Stimulated activated CD4-positive, alpha-beta T cell treated with anti-CD3 and anti-CD28 coated beads, TNF-alpha, amount 100 ng/mL, for 48 hours (primary cell): ENCODE measurements around the gene IRF4.
"Not testable (repeated sequence)": the region's sequence is repeated elsewhere in the genome, so short reads cannot be mapped to it uniquely, and the experiment has no call there.

Source experiments
- DNase-seq, 3 donors: peaks; one replicate each; pipeline ENCODE4 v3.0.0-alpha.2; 2020; ENCODE audit warnings: low read depth in 3 of 3

The IRF4 gene

GRCh38 chr6:421211-421610 is 29.7 kb downstream of the IRF4 start:
- DNase-seq = no peak

- peak in 1 of 3 donors; percentile 70 for DNase-seq
Measured at GRCh38 chr6:422433-423054, 31.0 kb downstream of the IRF4 start.

GRCh38 chr6:423055-423798 is 31.7 kb downstream of the IRF4 start:
- DNase-seq = no peak

GRCh38 chr6:423799-424345 is 32.3 kb downstream of the IRF4 start:
- DNase-seq = no peak

- no peak for DNase-seq
Measured at GRCh38 chr6:424741-425417, 33.3 kb downstream of the IRF4 start.

GRCh38 chr6:425418-425788 is 33.9 kb downstream of the IRF4 start:
- DNase-seq = not testable (repeated sequence)

GRCh38 chr6:426198-426738 is 34.7 kb downstream of the IRF4 start:
- DNase-seq = not testable (repeated sequence)

- no peak for DNase-seq
Measured at GRCh38 chr6:428047-428603, 36.6 kb downstream of the IRF4 start.

- DNase-seq = no peak
Measured at GRCh38 chr6:429515-430121, 38.1 kb downstream of the IRF4 start.

GRCh38 chr6:431504-431903 is 40.0 kb downstream of the IRF4 start:
- DNase-seq = no peak

GRCh38 chr6:431986-432385 is 40.4 kb downstream of the IRF4 start:
- peak in 2 of 3 donors; percentile 45 to 71 for DNase-seq

- DNase-seq = no peak
Measured at GRCh38 chr6:434051-434705, 42.6 kb downstream of the IRF4 start.

- no peak for DNase-seq
Measured at GRCh38 chr6:435441-436307, 44.1 kb downstream of the IRF4 start.

- no peak for DNase-seq
Measured at GRCh38 chr6:436308-437036, 44.9 kb downstream of the IRF4 start.

- no peak for DNase-seq
Measured at GRCh38 chr6:437037-437392, 45.5 kb downstream of the IRF4 start.

- no peak for DNase-seq
Measured at GRCh38 chr6:438634-439170, 47.1 kb downstream of the IRF4 start.

- no peak for DNase-seq
Measured at GRCh38 chr6:439641-440167, 48.2 kb downstream of the IRF4 start.

GRCh38 chr6:441126-441920 is 49.8 kb downstream of the IRF4 start:
- no peak for DNase-seq
